HG02885 (cell line): Measurements from ENCODE around the gene PHIP.
"Not testable (repeated sequence)": the region's sequence is repeated elsewhere in the genome, so short reads cannot be mapped to it uniquely, and the experiment has no call there.

Source experiments
- ATAC-seq: cut with Tn5 transposase; IDR thresholded peaks from one replicate; pipeline ENCODE4 v1.9.1; 2021; ENCODE audit warnings: mild to moderate bottlenecking; ENCODE audit not compliant: unreplicated experiment, poor library complexity

The PHIP gene

GRCh38 chr6:78948785-78949184 is 129.3 kb downstream of the PHIP start:
- no peak for ATAC-seq

- ATAC-seq, result no peak
Observed at GRCh38 chr6:78947962-78948361, 130.1 kb downstream of the PHIP start.

DNA sequence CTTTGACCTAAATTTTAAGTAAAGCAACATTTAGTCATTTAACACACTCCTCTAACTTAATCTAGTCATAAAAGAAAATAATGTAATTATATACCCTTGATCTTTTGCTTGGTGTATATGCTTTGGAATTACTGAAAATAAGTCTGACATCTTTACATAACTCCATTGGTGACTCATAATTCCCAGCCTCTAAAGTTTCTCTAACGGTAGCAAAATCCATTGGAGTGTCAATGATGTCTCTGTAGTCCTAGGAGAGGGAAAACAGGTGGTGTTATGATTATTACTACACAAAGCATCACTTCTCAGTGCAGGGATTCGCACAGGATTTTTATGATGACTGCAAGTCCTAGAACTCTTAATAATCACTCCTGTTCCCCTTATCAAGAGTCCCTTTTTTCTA is 130.5 kb downstream of the PHIP start:
- ATAC-seq, result no peak

GRCh38 chr6:78942446-78942845 is 135.6 kb downstream of the PHIP start:
- ATAC-seq, result no peak

DNA sequence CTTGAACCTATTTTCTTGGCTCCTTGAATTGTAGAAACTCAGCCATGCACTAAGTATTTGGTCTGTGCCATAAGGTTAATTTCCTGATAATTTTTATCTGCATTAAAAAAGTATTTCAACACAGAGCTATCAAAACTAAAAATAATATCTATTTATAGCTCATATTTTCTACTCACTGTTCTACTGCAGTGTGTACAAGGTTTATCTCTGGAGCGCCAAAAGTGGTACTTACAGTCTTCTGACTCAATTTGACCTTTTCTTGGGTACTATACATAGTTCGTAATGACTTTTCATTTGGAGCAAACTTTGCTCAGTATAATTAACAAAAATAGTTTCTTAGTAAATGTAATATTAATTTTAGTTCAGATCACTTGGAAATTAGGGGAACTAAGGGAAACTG is 141.5 kb downstream of the PHIP start:
- no peak for ATAC-seq

GRCh38 chr6:78935553-78935952 is 142.5 kb downstream of the PHIP start:
- no peak for ATAC-seq

GRCh38 chr6:78925317-78925716 is 152.7 kb downstream of the PHIP start:
- no peak for ATAC-seq

DNA sequence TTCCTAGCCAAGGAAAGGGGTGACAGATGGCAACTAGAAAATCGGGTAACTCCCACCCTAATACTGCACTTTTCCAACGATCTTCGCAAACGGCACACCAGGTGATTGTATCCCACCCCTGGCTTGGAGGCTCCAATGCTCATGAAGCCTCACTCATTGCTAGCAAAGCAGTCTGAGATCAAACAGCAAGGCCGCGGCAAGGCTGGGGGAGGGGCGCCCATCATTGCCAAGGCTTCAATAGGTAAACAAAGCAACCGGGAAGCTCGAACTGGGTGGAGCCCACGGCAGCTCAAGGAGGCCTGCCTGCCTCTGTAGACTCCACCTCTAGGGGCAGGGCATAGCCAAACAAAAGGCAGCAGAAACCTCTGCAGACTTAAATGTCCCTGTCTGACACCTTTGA is 156.9 kb downstream of the PHIP start:
- ATAC-seq, result not testable (repeated sequence)

DNA sequence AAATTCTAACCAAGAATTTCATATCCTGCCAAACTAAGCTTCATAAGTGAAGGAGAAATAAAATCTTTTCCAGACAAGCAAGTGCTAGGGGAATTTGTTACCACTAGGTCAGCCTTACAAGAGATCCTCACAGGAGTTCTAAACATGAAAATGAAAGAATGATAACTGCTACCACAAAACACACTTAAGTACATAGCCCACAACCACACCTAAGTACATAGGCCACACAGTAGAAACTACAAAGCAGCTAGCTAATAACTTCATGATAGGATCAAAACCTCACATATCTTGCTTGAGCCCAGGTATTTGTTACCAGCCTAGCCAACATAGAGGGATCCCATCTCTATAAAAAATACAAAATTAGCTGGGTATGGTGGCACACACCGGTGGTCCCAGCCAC is 160.3 kb downstream of the PHIP start:
- ATAC-seq, result no peak

DNA sequence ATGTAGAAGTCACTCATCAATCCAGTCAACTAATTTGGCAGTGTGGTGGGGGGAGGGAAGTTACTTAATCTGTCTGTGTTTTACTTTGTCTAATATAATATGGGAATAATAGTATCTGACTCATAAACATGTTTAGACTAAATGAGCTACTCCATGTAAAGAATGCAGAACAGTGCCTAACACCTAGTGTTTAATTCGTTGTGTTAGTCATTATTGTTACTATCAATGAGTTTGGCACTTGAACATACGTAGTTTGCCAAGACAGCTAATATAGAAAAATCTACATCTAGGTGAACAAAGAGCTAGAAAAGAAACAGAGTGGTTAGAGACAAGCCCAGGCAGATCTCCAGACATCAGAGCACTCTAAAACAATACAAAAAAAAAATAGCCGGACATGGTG is 161.6 kb downstream of the PHIP start:
- ATAC-seq, result no peak

- no peak for ATAC-seq
Observed at GRCh38 chr6:78911218-78911940, 166.7 kb downstream of the PHIP start.

GRCh38 chr6:78910591-78911171 is 167.4 kb downstream of the PHIP start:
- ATAC-seq, result peak; percentile 77

- no peak for ATAC-seq
Observed at GRCh38 chr6:78910010-78910409, 168.0 kb downstream of the PHIP start.

DNA sequence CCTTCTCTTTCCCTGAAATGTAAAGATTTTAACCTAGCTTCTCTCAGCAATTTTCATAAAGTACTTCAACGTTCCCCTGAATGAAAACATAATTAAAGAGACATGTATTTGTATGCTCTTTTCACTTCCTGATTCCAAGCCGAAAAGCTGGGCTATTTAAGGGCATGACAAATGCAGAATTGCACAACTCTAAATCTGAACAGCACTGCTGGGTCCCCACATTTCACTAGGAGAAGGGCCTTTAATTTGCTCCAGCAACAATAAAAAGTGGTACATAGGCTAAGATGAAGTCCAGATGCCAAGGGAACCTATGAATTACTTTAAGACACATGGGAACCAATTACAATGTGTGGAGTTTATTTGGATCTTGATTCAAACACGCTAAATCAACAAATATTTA is 168.7 kb downstream of the PHIP start:
- ATAC-seq, result no peak

DNA sequence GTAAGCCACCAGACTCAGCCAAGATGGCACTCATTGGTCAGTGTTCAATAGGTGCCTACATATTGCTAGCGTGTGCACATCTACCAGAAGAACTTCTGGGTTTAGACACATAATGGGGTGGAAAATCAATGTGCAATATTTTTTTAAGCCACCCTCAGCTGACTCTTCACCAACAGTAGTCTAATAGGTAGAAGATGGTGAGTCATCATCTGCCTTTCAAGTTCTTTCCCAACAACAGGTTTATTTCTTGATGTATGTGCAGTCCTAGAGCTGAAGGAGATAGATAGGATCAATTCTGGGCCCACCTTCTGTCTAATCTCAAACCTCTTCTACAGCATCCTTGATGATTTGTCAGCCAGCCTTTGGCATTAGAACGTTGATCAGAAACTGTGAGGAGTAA is 169.4 kb downstream of the PHIP start:
- ATAC-seq, result no peak

GRCh38 chr6:78896227-78896626 is 181.8 kb downstream of the PHIP start:
- ATAC-seq, result no peak

DNA sequence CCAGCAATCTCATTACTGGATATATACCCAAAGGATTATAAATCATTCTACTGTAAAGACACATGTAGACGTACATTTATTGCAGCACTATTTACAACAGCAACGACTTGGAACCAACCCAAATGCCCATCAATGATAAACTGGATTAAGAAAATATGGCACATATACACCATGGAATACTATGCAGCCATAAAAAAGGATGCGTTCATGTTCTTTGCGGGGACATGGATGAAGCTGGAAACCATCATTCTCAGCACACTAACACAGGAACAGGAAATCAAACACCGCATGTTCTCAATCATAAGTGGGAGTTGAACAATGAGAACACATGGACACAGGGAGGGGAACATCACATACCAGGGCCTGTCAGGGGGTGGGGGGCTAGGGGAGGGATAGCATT is 188.2 kb downstream of the PHIP start:
- ATAC-seq, result not testable (repeated sequence)
